Activated CD4-positive, alpha-beta T cell treated with anti-CD3 and anti-CD28 coated beads, Interleukin-2, amount 50 U/mL, for 24 hours (primary cell): ENCODE data around the gene KRT8.
"Not testable (repeated sequence)": the region's sequence is repeated elsewhere in the genome, so short reads cannot be mapped to it uniquely, and the experiment has no call there.

ENCODE experiments used
- DNase-seq, 2 donors: peaks; one replicate each; pipeline ENCODE4 v3.0.0-alpha.2; 2020; ENCODE audit warnings: low read depth in 1 of 2, low spot score in 1 of 2

The KRT8 gene

GRCh38 chr12:52903285-52903854 is 1.5 kb downstream of the KRT8 start:
- peak; percentile 36 to 45 for DNase-seq

GRCh38 chr12:52901715-52902541 is 2.9 kb downstream of the KRT8 start:
- DNase-seq = no peak

- no peak for DNase-seq
These were observed 3.8 kb downstream of the KRT8 start for GRCh38 chr12:52900896-52901714.

DNA sequence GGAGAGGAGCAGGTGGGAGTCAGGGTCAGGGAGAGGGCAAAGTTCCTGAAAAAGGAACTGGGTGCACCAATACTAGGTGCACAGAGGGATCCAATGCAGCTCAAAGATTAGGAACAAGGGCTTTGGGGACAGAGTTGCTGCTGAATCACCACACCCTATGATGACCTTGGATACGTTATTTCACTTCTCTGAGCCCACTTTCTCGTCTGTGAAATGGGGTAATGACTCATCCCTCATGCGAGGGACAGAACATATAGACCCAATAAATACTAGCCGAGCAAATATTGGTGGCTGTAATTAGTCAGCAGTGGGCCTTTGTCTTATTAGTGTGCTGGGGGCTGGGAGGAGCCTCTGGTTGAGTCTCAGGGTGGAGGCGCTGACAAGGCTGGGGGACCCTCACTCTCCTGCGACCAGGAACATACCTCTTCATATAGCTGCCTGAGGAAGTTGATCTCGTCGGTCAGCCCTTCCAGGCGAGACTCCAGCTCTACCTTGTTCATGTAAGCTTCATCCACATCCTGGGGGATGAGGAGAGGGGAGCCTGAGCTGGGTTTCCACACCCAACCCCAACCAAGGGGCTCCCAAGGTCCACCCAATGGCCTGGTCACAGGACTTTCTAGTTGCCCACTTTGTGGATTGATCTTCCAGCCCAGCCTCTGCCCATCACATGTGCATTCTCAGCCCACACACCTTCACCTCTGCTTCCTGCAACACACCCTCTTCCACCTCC is 4.5 kb downstream of the KRT8 start:
- no peak for DNase-seq

DNA sequence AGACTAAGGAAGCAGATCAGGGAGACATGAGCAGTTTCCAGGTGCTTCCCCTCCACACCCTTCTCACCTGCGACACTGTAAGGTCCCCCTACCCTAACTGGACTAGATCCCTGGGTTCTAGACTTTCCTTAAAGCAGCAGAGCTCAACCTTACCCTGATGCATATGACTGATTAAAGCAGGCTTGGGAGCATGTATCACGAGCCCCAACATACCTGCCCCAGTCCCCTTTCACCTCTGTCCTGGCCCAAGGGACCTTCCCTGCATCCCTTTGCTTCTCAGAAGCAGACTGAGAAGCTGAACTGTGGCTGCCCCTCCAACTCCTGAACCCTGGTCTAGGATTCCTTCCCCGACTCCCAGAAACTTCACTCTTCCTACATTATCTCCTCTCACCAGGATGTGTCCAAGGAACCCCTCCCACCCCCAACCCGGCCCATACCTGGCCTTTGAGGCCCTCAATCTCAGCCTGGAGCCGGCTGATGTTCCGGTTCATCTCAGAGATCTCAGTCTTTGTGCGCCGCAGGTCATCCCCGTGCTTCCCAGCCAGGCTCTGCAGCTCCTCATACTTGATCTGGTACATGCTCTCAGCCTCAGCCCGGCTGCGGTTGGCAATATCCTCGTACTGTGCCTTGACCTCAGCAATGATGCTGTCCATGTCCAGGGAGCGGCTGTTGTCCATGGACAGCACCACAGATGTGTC is 5.4 kb downstream of the KRT8 start:
- DNase-seq = no peak

GRCh38 chr12:52896190-52897100 is 8.4 kb downstream of the KRT8 start:
- DNase-seq = no peak

DNA sequence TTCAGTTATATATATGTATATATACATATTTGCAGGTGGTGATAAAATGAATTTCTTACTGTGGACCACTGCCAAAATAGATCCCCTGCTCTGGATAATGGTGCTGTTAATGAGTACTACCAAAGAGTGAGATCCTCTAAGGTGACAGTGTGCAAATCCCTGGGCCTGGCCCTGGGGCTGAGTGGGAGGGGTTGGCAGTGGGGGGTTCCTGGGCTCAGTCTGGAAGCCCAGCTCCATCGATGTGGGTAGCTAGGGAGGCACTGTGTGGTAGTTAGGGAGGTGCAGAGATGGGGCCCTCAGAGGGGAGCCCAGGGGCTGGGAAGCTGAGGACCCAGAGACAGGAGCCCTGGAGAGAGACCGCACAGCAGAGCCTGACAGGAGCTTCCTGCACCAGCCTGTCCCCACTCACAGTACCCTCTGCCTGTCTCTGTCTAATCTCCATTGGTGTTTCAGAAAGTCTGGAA is 9.1 kb downstream of the KRT8 start:
- DNase-seq = no peak

- DNase-seq = no peak
These were observed 11.9 kb downstream of the KRT8 start for GRCh38 chr12:52892974-52893373.

DNA sequence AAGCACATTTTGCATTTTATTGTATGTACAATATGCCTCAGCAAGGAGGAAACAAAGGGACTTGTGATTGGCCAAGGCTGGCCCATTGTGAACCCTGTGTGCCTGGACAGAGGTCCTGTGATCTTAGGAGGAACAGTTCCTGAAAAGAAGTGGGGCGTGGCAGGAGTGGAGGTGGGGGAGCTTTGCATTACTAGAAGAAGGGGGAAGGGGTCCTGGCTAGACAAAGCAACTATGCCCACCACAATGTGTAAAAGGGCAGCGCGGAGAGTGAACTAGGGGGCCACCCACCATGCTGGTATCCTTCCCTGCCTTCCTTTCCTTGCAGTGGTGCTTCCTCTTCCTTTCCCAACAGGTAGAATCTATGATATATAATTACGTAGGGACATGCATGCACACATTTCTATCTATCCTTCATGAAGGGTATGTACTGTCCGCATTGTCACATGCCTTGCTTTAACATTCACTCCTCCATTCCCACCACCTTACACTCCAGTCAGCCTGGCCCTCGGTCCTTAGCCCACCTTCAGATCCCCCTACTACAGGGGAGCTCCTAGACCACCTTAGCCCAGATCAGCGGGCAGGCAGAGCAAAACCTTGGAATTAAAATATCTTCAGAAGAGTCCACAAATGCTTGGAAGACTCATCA is 12.5 kb downstream of the KRT8 start:
- no peak for DNase-seq

GRCh38 chr12:52891044-52891443 is 13.8 kb downstream of the KRT8 start:
- DNase-seq = no peak

DNA sequence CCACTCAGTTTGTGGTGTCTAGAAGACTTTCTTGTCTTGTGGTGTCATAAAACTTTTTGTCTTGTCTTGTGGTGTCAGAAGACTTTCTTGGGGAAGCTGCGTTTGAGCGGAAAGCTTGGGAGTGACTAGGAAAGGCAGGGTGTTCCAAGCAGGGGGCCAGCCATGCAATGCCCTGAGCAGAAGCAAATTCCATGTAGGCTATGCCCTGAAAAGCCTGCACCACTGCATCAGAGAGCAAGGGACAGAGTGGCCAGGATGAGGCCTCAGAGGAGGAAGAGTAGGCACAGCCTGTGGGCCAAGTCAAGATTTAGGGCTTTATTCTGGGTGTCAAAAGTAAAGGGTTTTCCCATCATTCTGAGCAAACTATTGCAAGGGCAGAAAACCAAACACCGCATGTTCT is 14.5 kb downstream of the KRT8 start:
- no peak for DNase-seq

- DNase-seq = peak; percentile 69 to 79
These were observed 20.2 kb downstream of the KRT8 start for GRCh38 chr12:52884526-52885293.

- DNase-seq = not testable (repeated sequence)
These were observed 24.4 kb downstream of the KRT8 start for GRCh38 chr12:52880499-52880898.

DNA sequence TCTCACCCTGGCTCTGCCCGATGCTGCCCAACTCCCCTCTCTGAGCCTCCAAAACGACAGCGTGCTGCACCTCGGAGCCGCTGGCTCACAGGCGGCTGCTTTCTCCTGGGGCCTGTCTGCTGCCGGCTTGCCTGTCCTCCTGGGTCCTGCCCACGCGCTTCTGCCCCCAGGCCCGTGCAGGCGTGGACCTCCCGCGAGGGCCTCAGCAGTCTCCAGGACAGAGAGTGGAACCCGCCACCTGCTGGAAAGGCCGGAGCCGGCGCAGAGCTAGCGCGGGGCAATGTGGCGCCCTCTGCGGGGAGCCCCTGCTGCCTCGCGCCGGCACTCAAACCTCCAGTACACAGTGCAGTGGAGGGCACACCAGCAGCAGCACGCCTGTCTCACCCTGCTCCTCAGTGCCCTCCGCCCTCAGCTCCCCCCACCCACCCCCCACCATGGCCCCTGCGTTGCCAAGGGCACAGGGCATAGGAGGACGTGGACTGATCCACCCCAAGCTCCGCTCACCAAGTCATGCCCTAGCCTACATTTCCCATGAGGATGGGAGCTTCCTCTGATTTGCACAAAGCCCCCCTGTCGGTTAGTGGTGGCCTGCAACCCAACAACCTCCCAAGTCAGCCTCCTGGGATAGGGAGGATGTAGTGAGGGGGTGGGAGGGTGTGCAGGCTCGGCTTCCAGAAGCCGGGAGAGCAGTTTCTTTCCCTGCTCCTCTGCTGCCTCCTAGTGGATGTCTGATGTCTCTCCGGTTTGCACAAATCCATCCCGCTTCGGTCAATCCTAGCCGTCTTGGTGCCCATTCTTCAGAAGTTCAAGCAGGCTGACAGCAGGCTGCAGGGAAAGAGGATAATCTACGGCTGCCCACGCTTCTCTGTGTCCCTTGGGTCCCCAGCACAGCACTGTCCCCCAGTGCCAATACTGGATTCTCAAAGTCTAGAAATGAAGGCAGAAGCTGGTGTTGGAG is 25.2 kb downstream of the KRT8 start:
- DNase-seq = peak; percentile 39 to 52

DNA sequence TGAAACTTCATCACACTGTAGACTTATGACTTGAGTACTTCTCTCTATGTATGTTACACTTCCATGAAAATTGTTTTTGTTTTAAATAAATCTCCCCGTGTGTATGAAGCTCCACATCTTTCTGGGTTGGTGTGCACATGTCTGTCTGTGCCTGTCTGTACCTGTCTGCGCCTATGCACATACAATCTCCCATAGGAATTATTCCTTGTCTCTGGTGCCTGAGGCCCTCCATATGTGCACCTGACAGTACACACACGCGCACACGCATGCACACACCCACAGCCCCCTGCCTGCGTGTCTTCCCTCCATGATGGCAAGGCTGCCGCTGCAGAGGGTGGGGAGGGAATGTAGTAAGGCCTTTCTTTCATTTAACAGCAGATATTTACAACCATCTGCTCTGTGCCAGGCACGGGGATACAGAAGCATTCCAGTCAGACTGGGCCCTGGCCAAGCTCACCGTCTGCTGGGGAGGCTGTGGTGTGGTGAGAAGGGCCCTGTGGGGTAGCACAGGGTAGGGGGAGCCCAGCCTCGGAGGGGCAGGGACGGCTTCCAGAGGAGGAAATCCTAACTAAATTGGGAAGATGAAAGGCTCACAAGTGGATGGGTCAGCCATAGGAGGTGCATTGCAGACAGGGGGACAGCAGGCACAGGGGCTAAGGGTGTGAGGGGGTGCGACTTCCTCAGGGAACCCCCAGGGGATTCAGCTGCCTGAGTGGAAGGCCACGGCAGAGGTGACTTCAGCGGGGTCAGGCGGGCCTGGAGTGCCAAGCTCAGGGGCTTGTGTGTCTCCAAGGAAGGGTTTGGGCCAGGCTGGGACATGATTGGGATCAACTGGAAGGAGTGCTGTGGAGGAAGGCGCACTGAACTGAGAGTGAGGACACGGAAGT is 26.1 kb downstream of the KRT8 start:
- DNase-seq = no peak

- no peak for DNase-seq
These were observed 27.6 kb downstream of the KRT8 start for GRCh38 chr12:52877242-52877641.
